Smooth muscle cell (in vitro differentiated cells): Measurements from ENCODE around the gene SMIM24. TPM values are rescaled to one million over a fixed set of nuclear protein-coding genes. Genes with fewer than 3 reads are reported as not detected.

ENCODE experiments used
- DNase-seq: peaks from one replicate; lab custom pipeline; 2025; ENCODE audit not compliant: unreplicated experiment; lab: John Stamatoyannopoulos, UW
- H2AFZ ChIP-seq: fragments of 200-600 bp; sonication (generic); 2 replicates; pipeline ENCODE4 v1.6.0; 2016; ENCODE audit warnings: antibody characterized with exemption, low read depth, mild to moderate bottlenecking
- H3F3A ChIP-seq: fragments of 200-600 bp; sonication (generic); 2 replicates; pipeline ENCODE4 v1.6.0; 2017; ENCODE audit warnings: antibody characterized with exemption, low read depth
- H3K27ac ChIP-seq: fragments of 200-600 bp; sonication (generic); 2 replicates; pipeline ENCODE4 v1.5.1; 2016; ENCODE audit warnings: low read depth, mild to moderate bottlenecking
- H3K27me3 ChIP-seq: fragments of 200-600 bp; sonication (generic); 2 replicates; pipeline ENCODE4 v1.6.1; 2016; ENCODE audit warnings: low read depth, mild to moderate bottlenecking
- H3K36me3 ChIP-seq: fragments of 200-600 bp; sonication (generic); 2 replicates; pipeline ENCODE4 v1.5.1; 2016; ENCODE audit warnings: low read depth
- H3K4me1 ChIP-seq: fragments of 200-600 bp; sonication (generic); 2 replicates; pipeline ENCODE4 v1.5.1; 2016; ENCODE audit warnings: low read depth
- H3K4me2 ChIP-seq: fragments of 200-600 bp; sonication (generic); 2 replicates; pipeline ENCODE4 v1.6.0; 2016; ENCODE audit warnings: mild to moderate bottlenecking
- H3K4me3 ChIP-seq: fragments of 200-600 bp; sonication (generic); 2 replicates; pipeline ENCODE4 v1.5.1; 2016; ENCODE audit warnings: mild to moderate bottlenecking
- H3K79me2 ChIP-seq: fragments of 200-600 bp; sonication (generic); 2 replicates; pipeline ENCODE4 v1.6.0; 2016; ENCODE audit warnings: low read depth, mild to moderate bottlenecking
- H3K9ac ChIP-seq: fragments of 200-600 bp; sonication (generic); 2 replicates; pipeline ENCODE4 v1.6.0; 2016; ENCODE audit warnings: low read depth
- H3K9me3 ChIP-seq: fragments of 200-600 bp; sonication (generic); replicated peaks from 2 replicates; pipeline ENCODE4 v1.5.1; 2016; ENCODE audit warnings: low read depth
- H4K20me1 ChIP-seq: fragments of 200-600 bp; sonication (generic); 2 replicates; pipeline ENCODE4 v1.6.0; 2016; ENCODE audit warnings: low read depth
- CTCF ChIP-seq: fragments of 200-600 bp; sonication (generic); IDR thresholded peaks from 2 replicates; pipeline ENCODE4 v1.5.1; 2017; ENCODE audit warnings: borderline replicate concordance, mild to moderate bottlenecking, antibody characterized with exemption; ENCODE audit not compliant: insufficient read depth, poor library complexity, severe bottlenecking
- WGBS: methylation state at CpG from one replicate; pipeline ENCODE4 v1.1.7; 2016; ENCODE audit warnings: low lambda C conversion rate; 5-methylcytosine and 5-hydroxymethylcytosine counted together
- polyA plus RNA-seq: library from polyadenylated mRNA; unstranded; fragments of >200 nt; fragmentation: Nextera tagmentation; extraction: Ambion mirVana; gene quantifications from 2 replicates; pipeline ENCODE4 v1.2.1, GENCODE V29; 2016
- total RNA-seq: library from RNA; depleted of rRNA; stranded (reverse); fragments of >200 nt; gene quantifications from 2 replicates; pipeline ENCODE4 v1.2.3, GENCODE V29; 2014

SMIM24 gene
- total and polyA plus RNA-seq, 2 experiments from 2014 or later: 1.1 TPM; not detected in 1

- H3K4me1 ChIP-seq: peaks cover 9% of the 10 kb centered on the region
- peaks cover 30% of the 10 kb centered on the region for H3K79me2 ChIP-seq
- no peak for TF ChIP-seq CTCF
Observed at GRCh38 chr19:3499738-3500428, 19.6 kb upstream of the SMIM24 start.

GRCh38 chr19:3497757-3498520 is 17.6 kb upstream of the SMIM24 start:
- Histone ChIP-seq H3F3A (no peaks in the 10 kb centered on the region), H3K9me3 (no peaks in the 10 kb centered on the region), H3K36me3 (no peaks in the 10 kb centered on the region), H3K4me2 (no peak overlapping the region), H3K79me2 (peaks cover 30% of the 10 kb centered on the region), H3K9ac (no peak overlapping the region), H2AFZ (no peak overlapping the region), H3K27me3 (no peaks in the 10 kb centered on the region), H4K20me1 (no peaks in the 10 kb centered on the region), H3K27ac (no peak overlapping the region), H3K4me1 (peaks cover 9% of the 10 kb centered on the region), H3K4me3 (no peak overlapping the region)
- no peak for TF ChIP-seq CTCF
- DNase-seq: no peak
- 95% methylated on average over 5 of the region's 5 CpGs for WGBS

More at GRCh38 chr19:3499738-3500428, 19.6 kb upstream of the SMIM24 start:
- Histone ChIP-seq H3K27ac (peak overlapping the region; percentile 92), H3F3A (peaks cover 3% of the 10 kb centered on the region), H3K4me3 (peak overlapping the region; percentile 70), H3K27me3 (no peaks in the 10 kb centered on the region), H3K4me2 (peak overlapping the region; percentile 96), H4K20me1 (no peaks in the 10 kb centered on the region), H3K9ac (peak overlapping the region; percentile 98), H2AFZ (peak overlapping the region; percentile 90), H3K9me3 (no peaks in the 10 kb centered on the region), H3K36me3 (no peaks in the 10 kb centered on the region)
- no peak for DNase-seq
- WGBS: 29% methylated on average over 18 of the region's 18 CpGs

GRCh38 chr19:3496392-3497273 is 16.3 kb upstream of the SMIM24 start:
- no peaks in the 10 kb centered on the region for H4K20me1 ChIP-seq
- H3K27ac ChIP-seq: no peak overlapping the region
- H3K4me1 ChIP-seq: peaks cover 9% of the 10 kb centered on the region
- no peaks in the 10 kb centered on the region for H3K36me3 ChIP-seq
- TF ChIP-seq CTCF: no peak
- H3F3A ChIP-seq: no peaks in the 10 kb centered on the region
- no peaks in the 10 kb centered on the region for H3K27me3 ChIP-seq
- no peak overlapping the region for H3K4me3 ChIP-seq
- no peak overlapping the region for H3K9ac ChIP-seq
- H3K4me2 ChIP-seq: no peak overlapping the region
- WGBS: 99% methylated on average over 32 of the region's 32 CpGs
- no peaks in the 10 kb centered on the region for H3K9me3 ChIP-seq
- no peak overlapping the region for H2AFZ ChIP-seq
- DNase-seq: no peak
- H3K79me2 ChIP-seq: peaks cover 30% of the 10 kb centered on the region
